H9 (cell line): Measurements from ENCODE around the gene USP17L29. TPM values are rescaled to one million over a fixed set of nuclear protein-coding genes. Genes with fewer than 3 reads are reported as not detected.
"Not testable (repeated sequence)": the region's sequence is repeated elsewhere in the genome, so short reads cannot be mapped to it uniquely, and the experiment has no call there.

Experiments used
- DNase-seq: peaks from one replicate; pipeline ENCODE4 v3.0.0-alpha.2; 2017
- H2AFZ ChIP-seq: one replicate; pipeline ENCODE4 v1.6.1; 2013; ENCODE audit warnings: mild to moderate bottlenecking, low read length, control low read depth, moderate library complexity
- H2AK5ac ChIP-seq: 2 replicates; pipeline ENCODE4 v1.6.1; 2013; ENCODE audit warnings: low read length, control low read depth, mixed read lengths; ENCODE audit not compliant: insufficient read length
- H2BK120ac ChIP-seq: one replicate; pipeline ENCODE4 v1.6.1; 2013; ENCODE audit warnings: low read depth, mild to moderate bottlenecking, low read length, control low read depth, inconsistent platforms; ENCODE audit not compliant: poor library complexity, severe bottlenecking
- H2BK12ac ChIP-seq: 2 replicates; pipeline ENCODE4 v1.6.1; 2013; ENCODE audit warnings: low read length, control low read depth, mixed read lengths, low read depth; ENCODE audit not compliant: insufficient read length
- H2BK15ac ChIP-seq: 2 replicates; pipeline ENCODE4 v1.6.1; 2013; ENCODE audit warnings: low read depth, low read length, control low read depth
- H2BK20ac ChIP-seq: one replicate; pipeline ENCODE4 v1.6.1; 2013; ENCODE audit warnings: low read depth, mild to moderate bottlenecking, low read length, control low read depth, inconsistent platforms; ENCODE audit not compliant: poor library complexity, severe bottlenecking
- H2BK5ac ChIP-seq: 2 replicates; pipeline ENCODE4 v1.6.1; 2013; ENCODE audit warnings: low read length, control low read depth, mixed read lengths; ENCODE audit not compliant: insufficient read length
- H3K14ac ChIP-seq: 2 replicates; pipeline ENCODE4 v1.6.1; 2013; ENCODE audit warnings: low read length, control low read depth; ENCODE audit not compliant: insufficient read depth
- H3K18ac ChIP-seq: 2 replicates; pipeline ENCODE4 v1.6.1; 2013; ENCODE audit warnings: low read depth, mild to moderate bottlenecking, mixed read lengths, low read length, control low read depth; ENCODE audit not compliant: insufficient read length
- H3K23ac ChIP-seq: 2 replicates; pipeline ENCODE4 v1.6.1; 2013; ENCODE audit warnings: low read length, control low read depth, mixed read lengths, low read depth; ENCODE audit not compliant: insufficient read length
- H3K23me2 ChIP-seq: 2 replicates; pipeline ENCODE4 v1.6.1; 2013; ENCODE audit warnings: low read depth, mild to moderate bottlenecking, mixed read lengths, low read length, control low read depth; ENCODE audit not compliant: insufficient read length, poor library complexity, severe bottlenecking
- H3K27ac ChIP-seq: 2 replicates; pipeline ENCODE4 v1.5.1; 2013; ENCODE audit warnings: low read length, control low read depth, mixed read lengths, low read depth; ENCODE audit not compliant: insufficient read length
- H3K27me3 ChIP-seq: 2 replicates; pipeline ENCODE4 v1.6.1; 2013; ENCODE audit warnings: low read length, control low read depth, inconsistent platforms; ENCODE audit not compliant: insufficient read depth
- H3K4ac ChIP-seq: 2 replicates; pipeline ENCODE4 v1.6.1; 2013; ENCODE audit warnings: low read depth, mild to moderate bottlenecking, control low read depth, inconsistent platforms, low read length, moderate library complexity
- H3K4me1 ChIP-seq: 2 replicates; pipeline ENCODE4 v1.6.1; 2013; ENCODE audit warnings: low read length, control low read depth, inconsistent platforms; ENCODE audit not compliant: insufficient read depth
- H3K4me2 ChIP-seq: 2 replicates; pipeline ENCODE4 v1.6.1; 2013; ENCODE audit warnings: low read length, control low read depth, mixed read lengths; ENCODE audit not compliant: insufficient read length, insufficient read depth
- H3K56ac ChIP-seq: 2 replicates; pipeline ENCODE4 v1.6.1; 2013; ENCODE audit warnings: low read depth, mild to moderate bottlenecking, mixed read lengths, low read length, control low read depth; ENCODE audit not compliant: insufficient read length
- H3K79me1 ChIP-seq: 2 replicates; pipeline ENCODE4 v1.6.1; 2013; ENCODE audit warnings: low read depth, mild to moderate bottlenecking, moderate library complexity, low read length, control low read depth, inconsistent platforms; ENCODE audit not compliant: insufficient read depth, poor library complexity, severe bottlenecking
- H3K79me2 ChIP-seq: 2 replicates; pipeline ENCODE4 v1.6.1; 2013; ENCODE audit warnings: low read length, control low read depth, inconsistent platforms; ENCODE audit not compliant: insufficient read depth
- H3K9ac ChIP-seq: 2 replicates; pipeline ENCODE4 v1.6.1; 2013; ENCODE audit warnings: low read length, control low read depth, mixed read lengths; ENCODE audit not compliant: insufficient read length; ENCODE audit errors: extremely low read depth
- H3K9me3 ChIP-seq: one replicate; pipeline ENCODE4 v1.6.1; 2013; ENCODE audit warnings: low read depth, low read length, inconsistent platforms; ENCODE audit not compliant: control insufficient read depth
- H3T11ph ChIP-seq: one replicate; pipeline ENCODE4 v1.6.1; 2013; ENCODE audit warnings: mild to moderate bottlenecking, low read length, control low read depth, inconsistent platforms
- H4K20me1 ChIP-seq: one replicate; pipeline ENCODE4 v1.6.1; 2013; ENCODE audit not compliant: control insufficient read depth, insufficient read length, insufficient read depth
- H4K5ac ChIP-seq: 2 replicates; pipeline ENCODE4 v1.6.1; 2013; ENCODE audit warnings: low read depth, mild to moderate bottlenecking, mixed read lengths, low read length, control low read depth; ENCODE audit not compliant: insufficient read length
- H4K8ac ChIP-seq: replicated peaks from 2 replicates; pipeline ENCODE4 v1.6.1; 2013; ENCODE audit warnings: low read length, control low read depth, mixed read lengths, low read depth; ENCODE audit not compliant: insufficient read length
- H4K91ac ChIP-seq: 2 replicates; pipeline ENCODE4 v1.6.1; 2013; ENCODE audit warnings: low read depth, mild to moderate bottlenecking, moderate library complexity, mixed read lengths, low read length, control low read depth; ENCODE audit not compliant: insufficient read length
- H3K27ac Mint-ChIP-seq, 3 experiments: 2 replicates in 2 of 3; 3 replicates in 1 of 3; pipeline ENCODE4 v1.8.0; 2020 to 2021; ENCODE audit warnings: mixed read lengths in 3 of 3, mild to moderate bottlenecking in 1 of 3, moderate library complexity in 1 of 3
- H3K27me3 Mint-ChIP-seq: 2 replicates; pipeline ENCODE4 v1.8.0; 2021; ENCODE audit warnings: low read depth, mild to moderate bottlenecking, moderate library complexity, mixed read lengths
- H3K36me3 Mint-ChIP-seq, 3 experiments: 2 replicates in 2 of 3; 3 replicates in 1 of 3; pipeline ENCODE4 v1.8.0; 2020 to 2021; ENCODE audit warnings: low read depth in 3 of 3, mixed read lengths in 3 of 3; ENCODE audit not compliant: insufficient read depth in 1 of 3
- H3K4me1 Mint-ChIP-seq, 2 experiments: 2 replicates each; pipeline ENCODE4 v1.8.0; 2020; ENCODE audit warnings: mixed read lengths in 2 of 2
- H3K4me3 Mint-ChIP-seq, 2 experiments: 2 replicates in 1 of 2; 3 replicates in 1 of 2; pipeline ENCODE4 v1.8.0; 2020 to 2021; ENCODE audit warnings: mild to moderate bottlenecking in 2 of 2, mixed read lengths in 2 of 2, moderate library complexity in 1 of 2
- H3K9me3 Mint-ChIP-seq, 2 experiments: 2 replicates in 1 of 2; 3 replicates in 1 of 2; pipeline ENCODE4 v1.8.0; 2020; ENCODE audit warnings: mild to moderate bottlenecking in 2 of 2, mixed read lengths in 2 of 2, moderate library complexity in 1 of 2
- WGBS: extraction: QIAGEN DNeasy Blood & Tissue Kit; methylation state at CpG from one replicate; pipeline ENCODE4 v1.1.7; 2013; ENCODE audit warnings: missing lambda C conversion rate, low lambda C conversion rate, mixed read lengths; ENCODE audit not compliant: insufficient read length; ENCODE audit errors: extremely low coverage; 5-methylcytosine and 5-hydroxymethylcytosine counted together
- total RNA-seq: library from RNA; stranded (reverse); gene quantifications from 2 replicates; pipeline ENCODE4 v1.2.1, GENCODE V29; 2021

USP17L29 gene
- total RNA-seq, 1 experiment from 2014 or later, result not detected

DNA sequence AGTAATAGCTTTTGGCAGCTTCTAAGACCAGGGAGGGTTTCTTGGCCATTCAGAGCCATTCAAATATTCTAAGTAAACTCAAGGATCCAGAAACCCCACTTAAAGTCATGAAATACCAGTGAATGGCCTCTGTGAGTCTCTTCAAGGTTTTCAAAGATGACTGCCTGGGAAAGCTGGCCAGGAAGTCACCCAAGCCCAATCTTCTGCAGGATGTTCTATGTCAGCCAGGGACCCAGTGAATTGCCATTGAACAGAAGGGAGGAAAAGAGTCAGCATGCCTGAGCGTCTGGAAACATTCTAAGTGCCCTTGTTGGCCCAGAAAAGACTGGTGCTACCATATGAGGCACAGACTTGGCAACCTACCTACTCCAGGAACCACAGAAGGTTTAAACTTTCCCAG lies 26.4 kb downstream of the USP17L29 start:
- not testable (repeated sequence) for H4K5ac ChIP-seq, H3K9me3 ChIP-seq, H3K27me3 Mint-ChIP-seq, H4K91ac ChIP-seq, H3K27me3 ChIP-seq, H3K14ac ChIP-seq, H2BK20ac ChIP-seq, H3K4me1 Mint-ChIP-seq, H4K8ac ChIP-seq, H2BK120ac ChIP-seq, H3K27ac ChIP-seq, H3K4me2 ChIP-seq, H2BK12ac ChIP-seq, H3K4ac ChIP-seq, H4K20me1 ChIP-seq, H3T11ph ChIP-seq, H2BK15ac ChIP-seq, H3K27ac Mint-ChIP-seq, H3K23ac ChIP-seq, H3K79me1 ChIP-seq, H3K79me2 ChIP-seq, H3K18ac ChIP-seq, H2AFZ ChIP-seq, H3K23me2 ChIP-seq, H3K4me3 Mint-ChIP-seq, H2AK5ac ChIP-seq, H3K56ac ChIP-seq, DNase-seq, H3K36me3 Mint-ChIP-seq, H3K9ac ChIP-seq, H3K4me1 ChIP-seq, H2BK5ac ChIP-seq
- H3K9me3 Mint-ChIP-seq, result peaks cover 24 to 34% of the 10 kb centered on the region in 2 experiments
- WGBS, result no CpG with 5 or more reads among the region's 1 CpG
